Skeletal muscle satellite cell (primary cell): Measurements from ENCODE around the gene CEP78.

Experiments
- H3K27me3 ChIP-seq: 2 replicates; pipeline ENCODE4 v1.7.0; 2013; ENCODE audit warnings: low read length; ENCODE audit not compliant: control insufficient read depth, insufficient read depth
- H3K36me3 ChIP-seq: 2 replicates; pipeline ENCODE4 v1.7.0; 2013; ENCODE audit warnings: mild to moderate bottlenecking, control low read depth, low read length; ENCODE audit not compliant: insufficient read depth
- H3K4me1 ChIP-seq: 2 replicates; pipeline ENCODE4 v1.7.0; 2013; ENCODE audit warnings: low read length; ENCODE audit not compliant: control insufficient read depth, insufficient read depth
- H3K4me2 ChIP-seq: 2 replicates; pipeline ENCODE4 v1.7.0; 2013; ENCODE audit warnings: mild to moderate bottlenecking, low read length
- H3K4me3 ChIP-seq: 2 replicates; pipeline ENCODE4 v1.7.0; 2013; ENCODE audit warnings: low read length
- H3K9ac ChIP-seq: 2 replicates; pipeline ENCODE4 v1.7.0; 2013; ENCODE audit warnings: mild to moderate bottlenecking, low read depth, low read length, moderate library complexity
- H3K9me3 ChIP-seq: replicated peaks from 2 replicates; pipeline ENCODE4 v1.7.0; 2013; ENCODE audit warnings: mild to moderate bottlenecking, control low read depth, low read length

Gene CEP78

GRCh38 chr9:78314550-78314949 lies 78.7 kb downstream of the CEP78 start:
- H3K9ac ChIP-seq, result no peak overlapping the region
- peaks cover 11% of the 10 kb centered on the region for H3K36me3 ChIP-seq
- H3K9me3 ChIP-seq, result no peaks in the 10 kb centered on the region
- H3K4me2 ChIP-seq, result no peak overlapping the region
- H3K4me3 ChIP-seq, result no peak overlapping the region
- no peaks in the 10 kb centered on the region for H3K4me1 ChIP-seq
- no peaks in the 10 kb centered on the region for H3K27me3 ChIP-seq

GRCh38 chr9:78314953-78315870 lies 79.3 kb downstream of the CEP78 start:
- H3K9me3 ChIP-seq, result no peaks in the 10 kb centered on the region
- H3K4me1 ChIP-seq, result no peaks in the 10 kb centered on the region
- no peaks in the 10 kb centered on the region for H3K27me3 ChIP-seq
- H3K9ac ChIP-seq, result no peak overlapping the region
- no peak overlapping the region for H3K4me2 ChIP-seq
- no peak overlapping the region for H3K4me3 ChIP-seq
- H3K36me3 ChIP-seq, result peaks cover 14% of the 10 kb centered on the region

DNA sequence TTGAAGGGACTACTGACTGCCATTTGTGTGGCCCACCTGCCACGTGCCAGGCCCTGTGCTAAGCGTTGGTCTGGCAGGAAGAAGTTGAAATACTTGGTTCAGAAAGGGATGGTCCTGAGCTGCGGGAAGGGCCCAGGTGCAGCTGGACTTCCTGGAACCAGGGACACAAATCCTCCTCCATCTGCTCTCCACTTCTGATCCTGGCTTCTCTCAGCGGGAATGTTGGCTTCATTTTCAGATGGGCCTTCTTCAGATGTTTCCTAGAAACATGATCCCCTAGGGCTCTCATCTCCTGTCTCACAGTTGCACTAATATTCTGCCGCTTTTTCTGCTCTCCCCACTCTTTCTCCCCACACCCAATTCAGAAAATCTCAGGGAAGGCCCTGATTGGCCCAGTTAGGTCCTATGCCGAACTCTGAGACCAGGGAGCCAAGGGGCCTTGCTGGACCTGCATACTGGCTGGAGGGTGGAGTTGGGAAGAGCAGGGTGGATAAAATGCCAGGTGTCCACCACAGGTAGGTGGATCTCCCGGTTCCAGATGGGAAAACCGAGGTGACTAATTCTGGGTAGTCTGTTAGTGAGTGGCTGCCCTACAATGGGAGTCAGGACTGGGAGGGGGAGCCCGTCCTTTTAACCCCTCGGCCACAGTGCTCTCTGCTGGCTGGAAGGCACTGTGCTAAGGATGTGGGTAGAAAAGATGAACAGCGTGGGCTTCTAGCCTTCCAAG lies 80.5 kb downstream of the CEP78 start:
- H3K9me3 ChIP-seq, result no peaks in the 10 kb centered on the region
- H3K4me3 ChIP-seq, result no peak overlapping the region
- no peak overlapping the region for H3K9ac ChIP-seq
- H3K4me2 ChIP-seq, result no peak overlapping the region
- peaks cover 14% of the 10 kb centered on the region for H3K36me3 ChIP-seq
- no peaks in the 10 kb centered on the region for H3K4me1 ChIP-seq
- no peaks in the 10 kb centered on the region for H3K27me3 ChIP-seq

DNA sequence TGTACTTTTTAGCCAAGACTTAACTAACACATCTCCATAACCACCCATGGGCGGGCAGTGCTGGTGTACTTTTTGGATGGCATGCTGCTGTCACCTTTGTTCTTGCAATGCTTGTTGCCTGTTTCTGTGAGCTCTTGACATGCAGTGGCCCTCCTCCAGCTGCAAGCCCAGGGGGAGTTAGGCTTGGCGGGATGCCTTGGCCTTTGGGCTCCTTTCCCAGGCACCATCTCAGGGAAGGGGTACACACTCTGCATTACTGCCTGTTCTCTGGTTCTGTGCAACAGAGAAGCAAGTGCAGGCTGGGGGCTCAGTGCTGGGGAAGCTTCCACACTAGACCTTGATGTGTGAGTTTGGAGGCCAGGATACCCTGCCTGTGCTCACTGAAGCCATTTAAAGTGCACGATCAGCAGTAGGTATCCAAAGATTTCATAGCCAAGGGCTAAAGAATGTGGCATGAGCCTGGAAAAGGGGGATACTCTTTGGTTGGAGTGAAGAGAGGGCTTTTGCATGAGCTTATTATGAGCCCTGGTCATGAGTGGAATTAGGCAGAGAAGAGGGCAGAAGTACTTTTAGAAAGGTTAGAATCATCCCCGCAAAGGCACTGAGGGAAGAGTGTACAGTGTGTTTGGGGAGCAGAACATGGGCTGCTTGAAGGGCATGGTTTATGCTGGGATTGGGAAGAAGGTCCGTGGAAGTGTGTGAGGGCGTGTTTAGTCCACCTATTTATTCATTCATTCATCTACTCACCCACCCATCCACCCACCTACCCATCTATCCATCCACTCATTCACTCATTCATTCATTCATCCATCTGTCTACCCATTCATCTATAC lies 83.5 kb downstream of the CEP78 start:
- Histone ChIP-seq H3K4me3 (no peak overlapping the region), H3K27me3 (no peaks in the 10 kb centered on the region), H3K9me3 (no peaks in the 10 kb centered on the region), H3K4me1 (no peaks in the 10 kb centered on the region), H3K9ac (no peak overlapping the region), H3K4me2 (no peak overlapping the region), H3K36me3 (peaks cover 14% of the 10 kb centered on the region)

- no peak overlapping the region for H3K4me3 ChIP-seq
- H3K4me2 ChIP-seq, result no peak overlapping the region
- no peak overlapping the region for H3K9ac ChIP-seq
- H3K4me1 ChIP-seq, result no peaks in the 10 kb centered on the region
- H3K9me3 ChIP-seq, result no peaks in the 10 kb centered on the region
- no peaks in the 10 kb centered on the region for H3K27me3 ChIP-seq
- peaks cover 14% of the 10 kb centered on the region for H3K36me3 ChIP-seq
Observed at GRCh38 chr9:78320030-78320693, 84.3 kb downstream of the CEP78 start.

DNA sequence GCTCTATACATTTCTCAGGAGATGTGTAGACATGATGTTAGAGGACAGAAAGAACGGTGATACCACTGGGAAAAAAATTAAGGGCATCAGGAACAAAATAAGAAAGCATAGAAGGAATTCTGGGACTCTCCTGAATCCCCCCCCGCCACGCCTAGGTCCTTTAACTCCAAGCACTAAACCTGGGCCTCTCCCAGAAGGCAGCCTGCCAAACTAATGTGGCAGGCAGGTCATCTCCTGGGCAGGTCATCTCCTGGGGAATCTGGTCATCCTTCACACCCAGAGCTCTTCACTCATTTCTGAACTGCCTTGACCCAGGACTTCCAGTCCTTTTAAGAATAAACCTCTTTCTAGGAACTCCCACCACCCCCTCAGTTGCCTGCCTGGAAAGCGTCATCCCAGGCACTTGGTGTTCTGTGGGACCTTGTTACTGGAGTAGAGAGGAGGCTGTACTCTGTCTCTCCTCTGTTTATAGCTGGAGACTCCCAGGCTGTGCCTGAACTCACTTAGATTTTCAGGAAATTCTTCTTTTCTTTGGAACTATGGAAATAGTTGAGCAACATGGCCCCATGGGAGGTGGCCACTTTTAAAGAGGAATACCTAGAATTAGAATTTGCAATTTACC lies 85.1 kb downstream of the CEP78 start:
- H3K9ac ChIP-seq, result no peak overlapping the region
- H3K9me3 ChIP-seq, result no peaks in the 10 kb centered on the region

DNA sequence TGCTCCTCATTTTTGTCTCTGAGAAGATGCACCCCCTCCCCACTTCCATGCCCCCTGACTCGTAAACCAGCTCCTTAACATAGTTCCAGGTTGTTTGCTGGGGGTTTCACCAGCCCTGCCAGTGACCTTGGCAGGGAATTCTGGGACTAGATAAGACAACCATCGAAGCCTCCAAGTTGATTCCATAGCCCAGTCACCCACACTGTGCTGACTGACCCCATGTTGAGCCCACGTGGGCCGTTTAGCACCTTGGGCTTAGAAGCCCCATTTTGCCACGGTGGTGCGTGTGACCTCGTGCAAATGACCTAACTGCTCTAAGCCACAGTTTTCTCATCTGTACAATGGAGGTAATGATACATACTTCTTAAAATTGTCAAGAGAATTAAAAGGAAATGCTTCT lies 85.6 kb downstream of the CEP78 start:
- H3K27me3 ChIP-seq, result no peaks in the 10 kb centered on the region
- H3K4me1 ChIP-seq, result no peaks in the 10 kb centered on the region
- no peak overlapping the region for H3K4me3 ChIP-seq
- peaks cover 14% of the 10 kb centered on the region for H3K36me3 ChIP-seq
- H3K4me2 ChIP-seq, result no peak overlapping the region
- H3K9ac ChIP-seq, result no peak overlapping the region
- H3K9me3 ChIP-seq, result no peaks in the 10 kb centered on the region

More for the DNA sequence above, 85.1 kb downstream of the CEP78 start:
- Histone ChIP-seq H3K36me3 (peaks cover 14% of the 10 kb centered on the region), H3K4me3 (no peak overlapping the region), H3K27me3 (no peaks in the 10 kb centered on the region), H3K4me1 (no peaks in the 10 kb centered on the region), H3K4me2 (no peak overlapping the region)

GRCh38 chr9:78324068-78324650 lies 88.3 kb downstream of the CEP78 start:
- H3K4me3 ChIP-seq, result no peak overlapping the region
- peaks cover 8% of the 10 kb centered on the region for H3K36me3 ChIP-seq
- no peak overlapping the region for H3K4me2 ChIP-seq
- H3K27me3 ChIP-seq, result no peaks in the 10 kb centered on the region
- H3K9ac ChIP-seq, result no peak overlapping the region
- no peaks in the 10 kb centered on the region for H3K4me1 ChIP-seq
- no peaks in the 10 kb centered on the region for H3K9me3 ChIP-seq

DNA sequence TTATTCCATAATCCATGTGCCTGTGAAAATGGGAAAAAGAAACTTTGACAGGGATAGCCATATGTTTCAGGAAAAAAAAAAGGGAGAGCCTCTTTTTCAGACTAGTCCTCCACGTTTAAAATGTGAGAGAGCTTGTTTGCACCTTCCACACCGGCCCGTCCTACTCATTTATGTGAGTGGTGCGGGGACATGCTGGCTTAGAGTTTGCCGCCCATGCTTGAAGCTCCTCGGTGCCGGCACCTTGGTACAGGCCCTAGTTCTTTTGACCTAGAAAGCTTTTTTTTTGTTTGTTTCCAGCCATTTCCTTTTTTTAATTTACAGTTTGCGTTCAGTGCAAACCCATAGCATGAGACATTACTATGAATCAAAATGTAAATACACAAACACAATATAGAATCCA lies 88.8 kb downstream of the CEP78 start:
- H3K9me3 ChIP-seq, result no peaks in the 10 kb centered on the region
- H3K4me3 ChIP-seq, result no peak overlapping the region
- H3K36me3 ChIP-seq, result peaks cover 4% of the 10 kb centered on the region
- no peak overlapping the region for H3K9ac ChIP-seq
- H3K4me1 ChIP-seq, result no peaks in the 10 kb centered on the region
- H3K4me2 ChIP-seq, result no peak overlapping the region
- H3K27me3 ChIP-seq, result no peaks in the 10 kb centered on the region

DNA sequence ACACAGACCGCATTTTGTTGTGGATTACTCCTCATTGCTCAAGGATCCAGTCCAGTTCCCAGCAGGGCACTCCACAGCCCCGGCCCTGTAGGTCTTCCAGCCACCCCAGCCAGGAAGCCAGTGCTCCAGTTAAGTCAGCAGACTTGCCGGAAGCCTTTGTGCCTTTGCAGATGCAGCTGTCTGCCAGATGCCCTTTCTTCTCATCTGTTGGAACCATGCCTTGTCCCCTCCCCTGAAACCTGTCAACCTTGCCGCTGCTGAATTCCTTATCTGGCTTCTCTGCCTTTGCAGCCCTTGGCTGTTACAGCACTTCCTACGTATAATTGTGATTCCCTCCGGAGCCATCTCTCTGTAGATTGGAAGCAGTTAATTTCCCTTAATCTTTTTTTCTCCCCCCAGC lies 89.5 kb downstream of the CEP78 start:
- H3K4me3 ChIP-seq, result no peak overlapping the region
- H3K4me2 ChIP-seq, result no peak overlapping the region
- H3K4me1 ChIP-seq, result no peaks in the 10 kb centered on the region
- no peak overlapping the region for H3K9ac ChIP-seq
- H3K36me3 ChIP-seq, result no peaks in the 10 kb centered on the region
- H3K27me3 ChIP-seq, result no peaks in the 10 kb centered on the region
- H3K9me3 ChIP-seq, result no peaks in the 10 kb centered on the region
